ENCODE results near the gene CLPTM1L.
"Not testable (repeated sequence)": the region's sequence is repeated elsewhere in the genome, so short reads cannot be mapped to it uniquely, and the experiment has no call there.

Gene CLPTM1L

DNA sequence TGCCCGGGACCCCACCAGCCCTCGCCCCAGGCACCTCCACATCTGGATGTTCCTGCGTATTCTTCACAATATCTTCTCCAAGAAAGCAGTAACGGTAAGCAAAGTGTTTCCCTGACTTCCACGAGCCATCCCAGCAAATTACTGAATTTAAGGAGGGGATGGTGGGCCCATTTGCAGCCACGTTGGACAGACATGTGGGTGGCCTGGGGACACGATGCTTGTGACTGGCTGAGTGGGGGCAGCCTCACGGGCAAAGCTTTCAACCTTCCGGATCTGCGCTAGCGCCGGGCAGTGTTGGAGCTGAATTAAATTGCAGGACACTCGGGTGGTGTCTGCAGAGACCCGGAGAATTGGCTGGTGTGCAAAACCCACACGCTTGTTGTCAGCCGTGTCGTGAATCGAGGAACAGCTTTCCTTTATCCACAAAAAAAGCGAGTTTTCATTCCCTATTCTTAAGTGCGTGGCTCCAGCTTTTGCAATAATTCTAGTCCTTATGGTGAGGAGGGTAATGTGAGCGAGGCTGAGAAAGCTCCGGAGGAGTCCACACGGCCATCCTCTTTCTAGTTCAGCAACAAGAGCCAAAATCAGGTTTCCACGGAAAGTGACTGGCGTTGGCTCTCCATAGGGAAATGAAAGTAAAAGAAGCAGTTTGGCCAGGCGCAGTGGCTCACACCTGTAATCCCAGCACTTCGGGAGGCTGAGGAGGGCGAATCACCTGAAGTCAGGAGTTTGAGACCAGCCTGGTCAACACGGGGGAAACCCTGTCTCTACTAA lies 17.5 kb upstream of the CLPTM1L start:
- in situ Hi-C loops (cut with MboI; ENCODE audit: low sequenced_read_pairs) = no loop called here

DNA sequence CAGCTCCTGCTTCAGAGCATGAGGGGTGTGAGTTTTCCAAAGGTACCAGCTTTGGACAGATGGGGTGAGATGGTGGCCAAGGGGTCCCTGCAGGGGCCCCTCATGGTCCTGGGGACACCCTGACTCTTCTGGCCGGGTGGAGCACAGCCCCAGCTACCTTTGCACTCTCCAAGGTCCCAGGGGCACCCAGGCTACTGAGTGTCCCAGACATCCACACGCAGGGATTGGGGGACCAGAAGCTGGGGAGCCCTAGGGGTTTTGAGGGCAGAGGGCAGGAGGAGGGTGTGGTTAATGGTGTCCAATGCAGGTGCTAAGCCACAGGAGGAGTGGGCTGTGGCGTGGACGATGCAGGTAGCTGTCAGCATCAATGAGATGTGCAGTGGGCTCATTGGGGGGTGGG lies 16.0 kb upstream of the CLPTM1L start:
- in situ Hi-C loops (cut with MboI; ENCODE audit: low sequenced_read_pairs) = no loop called here

DNA sequence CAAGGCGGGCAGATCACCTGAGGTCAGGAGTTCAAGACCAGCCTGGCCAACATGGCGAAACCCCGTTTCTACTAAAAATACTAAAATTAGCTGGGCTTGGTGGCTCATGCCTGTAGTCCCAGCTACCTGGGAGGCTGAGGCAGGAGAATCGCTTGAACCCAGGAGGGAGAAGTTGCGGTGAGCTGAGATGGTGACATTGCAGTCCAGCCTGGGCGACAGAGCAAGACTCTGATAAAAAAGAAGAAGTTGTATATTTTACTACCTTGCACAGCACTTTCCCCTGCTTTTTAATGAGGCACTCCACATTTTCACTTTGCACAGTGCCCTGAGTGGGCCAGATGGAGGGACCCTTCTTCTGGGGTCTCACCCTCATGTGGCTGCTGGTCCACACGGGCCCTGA lies 15.5 kb upstream of the CLPTM1L start:
- in situ Hi-C loops (cut with MboI; ENCODE audit: low sequenced_read_pairs) = not testable (repeated sequence)

DNA sequence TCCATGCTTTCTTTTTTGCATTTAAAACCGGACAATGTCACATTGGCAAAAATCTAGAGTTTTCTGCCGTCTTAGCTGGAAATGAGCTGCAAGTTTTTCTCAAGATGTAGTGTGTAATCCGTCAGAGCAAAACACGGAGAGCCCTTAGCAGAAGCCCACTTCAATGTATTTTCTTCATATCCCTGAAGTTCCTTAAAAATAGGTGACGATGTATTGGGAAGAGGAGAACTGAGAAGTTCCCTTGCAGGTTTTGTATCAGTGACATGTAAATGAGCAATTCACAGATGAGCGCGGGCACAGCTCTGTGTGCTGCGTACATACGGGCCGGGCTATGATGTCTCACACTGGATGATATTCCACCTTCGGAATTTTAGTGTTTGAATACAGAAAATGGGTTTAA lies 14.8 kb upstream of the CLPTM1L start:
- in situ Hi-C loops (cut with MboI; ENCODE audit: low sequenced_read_pairs) = no loop called here

DNA sequence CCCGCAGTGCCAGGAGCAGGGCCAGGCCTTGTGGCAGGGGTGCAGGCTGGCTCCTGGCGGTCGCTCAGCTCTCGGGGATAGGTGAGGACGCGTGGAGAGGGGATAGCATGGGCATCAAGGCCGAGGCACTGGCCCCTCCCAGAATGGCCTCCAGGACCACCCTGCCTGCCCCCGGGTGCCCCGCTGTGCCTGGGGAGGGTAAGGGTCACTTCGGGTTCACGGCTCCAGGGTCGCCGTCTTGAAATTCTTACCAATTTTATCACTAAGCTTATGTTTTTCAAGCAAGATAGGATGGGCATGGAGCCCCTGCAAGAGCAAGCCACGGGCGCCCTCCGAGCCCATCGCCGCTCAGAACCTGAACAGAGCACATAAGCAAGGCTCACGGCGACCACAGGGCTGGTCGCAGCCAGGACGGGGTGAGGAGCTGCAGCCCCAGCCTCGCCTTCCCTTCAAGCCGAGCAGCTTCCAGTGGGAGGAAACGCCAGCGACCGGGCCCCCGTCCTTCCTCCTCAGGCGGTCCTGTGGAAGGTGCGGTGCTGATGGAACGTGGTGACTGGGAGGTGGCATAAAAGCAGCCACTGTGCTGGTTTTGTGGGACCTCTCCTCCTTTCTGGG lies 14.2 kb upstream of the CLPTM1L start:
- in situ Hi-C loops (cut with MboI; ENCODE audit: low sequenced_read_pairs) = no loop called here

DNA sequence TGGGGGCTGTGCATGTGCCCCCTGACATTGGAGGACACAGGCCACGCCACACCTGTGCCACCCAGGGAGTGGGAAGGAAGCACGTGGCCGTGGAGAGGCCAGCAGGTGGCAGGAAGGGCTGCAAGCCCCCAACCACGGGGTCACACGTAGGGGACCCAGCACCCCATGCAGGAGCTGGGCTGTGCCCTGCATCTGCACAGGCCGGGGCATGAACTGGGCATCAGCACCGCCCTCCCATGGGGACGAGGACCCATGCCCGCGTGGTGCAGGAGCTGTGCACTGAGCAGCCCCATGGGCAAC lies 13.8 kb upstream of the CLPTM1L start:
- in situ Hi-C loops (cut with MboI; ENCODE audit: low sequenced_read_pairs) = no loop called here

DNA sequence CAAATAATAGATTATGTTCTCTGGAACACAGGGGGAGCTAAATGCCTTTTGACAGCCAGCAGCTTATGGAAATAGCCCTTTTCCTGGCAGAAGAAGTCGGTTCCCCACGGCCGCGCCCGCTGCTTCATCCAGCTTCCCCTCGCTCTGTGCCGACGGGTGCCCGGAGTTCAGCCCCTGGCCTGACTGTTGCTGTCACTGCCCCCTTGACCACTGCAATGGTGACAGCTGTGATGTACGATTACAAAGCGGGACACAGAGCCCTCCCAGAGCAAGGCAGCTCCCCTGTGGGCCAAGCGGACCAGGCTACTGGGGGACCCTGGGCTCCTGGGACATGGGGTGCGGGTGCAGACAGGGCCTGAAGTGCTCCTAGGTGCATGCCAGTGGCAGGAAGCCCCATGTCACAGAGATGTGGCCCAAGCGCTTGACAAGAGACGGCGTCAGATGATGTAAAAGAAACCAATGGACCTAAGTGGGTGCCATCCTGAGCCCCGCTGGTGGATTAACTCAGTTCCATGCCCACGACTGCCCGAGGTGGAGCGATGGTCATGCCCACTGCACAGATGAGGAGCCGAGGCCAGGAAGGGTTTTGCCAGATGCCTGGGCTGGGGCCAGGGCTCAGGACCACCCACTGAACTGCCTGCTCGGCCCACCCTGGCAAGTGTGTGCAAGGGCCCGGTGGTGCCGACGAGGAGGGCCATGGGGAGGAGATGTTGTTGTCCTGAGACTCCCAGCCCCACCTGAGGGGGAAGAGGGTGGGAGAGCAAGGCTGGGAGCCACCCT lies 13.2 kb upstream of the CLPTM1L start:
- in situ Hi-C loops (cut with MboI; ENCODE audit: low sequenced_read_pairs) = no loop called here

DNA sequence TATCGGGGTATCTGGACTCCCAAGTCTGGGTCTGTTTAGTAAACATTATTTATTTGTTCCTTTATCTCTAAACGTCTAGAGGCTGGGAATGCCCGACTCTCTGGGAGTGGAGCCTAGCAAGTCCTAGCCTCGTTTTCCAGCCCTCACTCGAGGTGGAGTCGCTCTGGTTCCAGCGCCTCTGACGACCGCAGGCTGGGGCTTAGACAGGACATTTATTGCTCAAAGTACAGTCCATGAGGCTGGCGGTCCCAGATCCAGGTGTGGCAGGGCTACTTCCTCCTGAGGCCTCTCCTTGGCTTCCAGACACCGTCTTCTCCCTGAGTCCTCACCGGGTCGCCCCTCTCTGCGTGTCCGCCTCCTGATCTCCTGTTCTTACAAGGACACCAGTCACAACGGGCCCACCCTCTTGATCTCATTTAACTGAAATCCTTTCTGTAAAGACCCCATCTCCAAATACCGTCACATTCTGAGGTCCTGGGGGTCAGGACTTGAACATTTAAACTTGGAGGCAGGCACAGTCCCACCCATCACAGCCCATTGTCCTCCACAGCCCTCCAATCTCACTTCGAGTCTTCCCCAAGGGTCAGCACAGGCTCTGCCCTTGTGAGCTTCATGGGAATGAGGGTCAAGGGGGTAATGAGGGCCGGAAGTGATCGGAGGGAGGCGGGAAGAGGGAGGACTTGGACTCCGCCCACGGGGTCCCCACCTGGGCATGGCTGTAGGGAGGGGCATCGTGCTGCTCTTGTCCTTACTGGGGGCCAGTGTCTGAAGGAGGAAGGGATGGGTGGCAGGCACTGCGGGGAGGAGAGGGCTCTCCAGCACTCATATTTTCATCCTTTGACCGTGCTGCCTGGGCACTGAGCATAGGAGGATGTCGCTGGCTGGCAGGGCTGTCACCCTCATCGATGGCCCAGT lies 12.2 kb upstream of the CLPTM1L start:
- in situ Hi-C loops (cut with MboI; ENCODE audit: low sequenced_read_pairs) = no loop called here

DNA sequence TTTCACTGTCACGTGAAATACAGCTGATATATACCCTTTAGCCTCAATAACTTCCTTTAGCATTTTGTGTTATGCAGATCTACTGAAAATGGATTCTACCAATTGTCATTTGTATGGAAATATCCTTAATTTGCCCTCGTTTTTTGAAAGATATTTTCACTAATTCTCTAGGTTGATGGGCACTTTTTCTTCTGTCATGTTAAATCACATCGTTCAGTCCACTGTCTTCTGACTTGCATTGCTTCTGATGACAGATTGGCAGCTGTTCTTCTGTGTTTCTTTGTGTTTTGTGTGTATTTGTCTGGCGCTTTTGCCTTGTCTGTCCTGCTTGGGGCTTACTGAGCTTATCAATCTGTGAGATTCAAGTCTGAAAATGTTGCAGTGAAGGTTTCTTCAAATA lies 9.7 kb upstream of the CLPTM1L start:
- in situ Hi-C loops (cut with MboI; ENCODE audit: low sequenced_read_pairs) = no loop called here

DNA sequence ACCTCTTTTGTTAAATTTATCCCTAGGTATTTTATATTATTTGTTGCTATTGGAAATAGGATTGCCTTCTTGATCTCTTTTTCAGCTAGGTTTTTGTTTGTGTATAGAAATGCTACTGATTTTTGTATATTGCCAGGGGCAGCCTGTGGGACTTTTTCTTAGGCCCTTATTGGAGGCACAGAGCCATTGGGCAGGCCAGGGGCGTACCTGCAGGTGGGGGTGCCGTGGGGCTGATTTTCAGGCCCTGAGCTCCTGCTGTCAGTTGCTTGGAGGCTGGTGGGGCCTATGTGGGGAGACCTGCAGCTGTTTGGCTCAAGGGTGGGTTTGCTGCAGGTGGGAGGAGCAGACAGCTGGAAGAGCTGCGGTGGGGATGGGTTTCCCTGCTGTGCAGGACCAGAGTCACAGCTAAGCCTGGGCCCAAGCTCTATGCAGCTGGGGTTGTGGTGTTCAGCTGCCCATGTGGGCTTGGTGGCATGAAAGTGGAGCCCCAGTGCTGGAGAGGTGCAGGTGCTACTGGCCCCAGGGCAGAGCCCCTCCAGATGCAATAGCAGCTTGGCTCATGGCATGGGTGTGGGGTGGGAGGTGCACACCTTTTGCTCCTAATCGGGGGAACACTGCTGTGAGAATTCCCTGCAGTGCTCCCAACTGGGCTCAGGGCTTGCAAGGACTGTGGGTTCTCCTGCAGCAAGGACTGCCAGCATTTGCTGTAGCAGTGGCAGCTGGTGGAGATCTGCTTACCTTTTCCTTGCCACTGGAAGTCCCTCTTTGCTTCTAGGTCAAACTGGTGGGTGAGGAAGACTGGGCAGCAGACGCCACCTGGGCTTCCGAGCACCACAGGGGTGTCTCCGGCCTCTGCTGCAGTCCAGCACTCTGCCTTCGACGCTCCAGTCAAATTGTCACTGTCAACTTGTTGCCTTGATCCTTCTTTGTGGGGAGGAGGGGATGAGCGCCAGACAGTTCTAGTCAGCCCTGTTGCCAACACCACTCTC lies 7.6 kb upstream of the CLPTM1L start:
- in situ Hi-C loops (cut with MboI; ENCODE audit: low sequenced_read_pairs) = no loop called here

DNA sequence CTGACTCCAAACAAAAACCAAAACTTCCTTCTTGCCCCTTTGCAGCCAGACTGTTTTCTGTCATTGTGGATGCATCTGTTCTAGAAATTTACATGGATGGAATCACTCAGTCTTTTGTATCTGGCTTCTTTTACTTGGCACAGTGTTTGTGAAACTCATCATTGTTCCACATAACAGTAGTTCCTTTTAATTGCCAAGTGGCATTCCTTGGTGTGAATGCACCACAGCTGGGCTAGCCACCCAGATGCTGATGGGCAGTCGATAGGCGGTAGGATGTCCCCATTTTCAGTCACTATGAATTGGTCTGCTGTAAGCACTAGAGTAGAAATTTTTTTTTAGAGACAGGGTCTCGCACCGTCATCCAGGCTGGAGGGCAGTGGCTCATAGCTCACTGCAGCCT lies 6.3 kb upstream of the CLPTM1L start:
- in situ Hi-C loops (cut with MboI; ENCODE audit: low sequenced_read_pairs) = no loop called here

DNA sequence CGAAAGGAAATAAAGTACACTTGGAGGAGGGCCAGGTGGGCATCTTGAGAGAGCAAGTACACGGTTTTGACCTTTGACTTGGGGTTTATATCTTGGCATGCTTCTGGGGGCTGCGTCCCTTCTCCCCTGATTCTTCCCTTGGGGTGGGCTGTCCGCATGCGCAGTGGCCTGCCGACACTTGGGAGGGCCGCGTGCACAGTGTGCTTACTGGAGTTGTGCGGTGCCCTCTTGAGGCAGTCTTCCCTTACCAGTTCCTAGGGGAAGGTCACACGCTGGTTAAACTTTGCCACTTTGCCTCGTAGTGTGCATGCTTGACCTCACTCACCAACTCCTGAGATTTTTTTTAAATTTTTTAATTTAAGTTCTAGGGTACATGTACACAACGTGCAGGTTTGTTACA lies 4.3 kb upstream of the CLPTM1L start:
- in situ Hi-C loops (cut with MboI; ENCODE audit: low sequenced_read_pairs) = no loop called here

DNA sequence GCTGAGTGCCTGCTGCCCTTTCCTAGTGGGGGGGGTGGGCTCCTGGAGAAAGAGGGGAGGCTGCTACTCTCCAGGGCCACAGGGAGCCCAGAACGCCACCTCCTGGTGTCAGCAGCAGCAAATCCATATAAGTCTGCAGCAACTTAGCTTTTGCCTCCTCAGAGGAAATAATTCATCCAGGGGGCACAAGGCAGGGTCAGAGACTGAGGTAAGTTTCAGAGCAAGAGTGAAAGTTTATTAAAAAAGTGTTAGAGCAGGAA lies 4.0 kb upstream of the CLPTM1L start:
- in situ Hi-C loops (cut with MboI; ENCODE audit: low sequenced_read_pairs) = no loop called here

DNA sequence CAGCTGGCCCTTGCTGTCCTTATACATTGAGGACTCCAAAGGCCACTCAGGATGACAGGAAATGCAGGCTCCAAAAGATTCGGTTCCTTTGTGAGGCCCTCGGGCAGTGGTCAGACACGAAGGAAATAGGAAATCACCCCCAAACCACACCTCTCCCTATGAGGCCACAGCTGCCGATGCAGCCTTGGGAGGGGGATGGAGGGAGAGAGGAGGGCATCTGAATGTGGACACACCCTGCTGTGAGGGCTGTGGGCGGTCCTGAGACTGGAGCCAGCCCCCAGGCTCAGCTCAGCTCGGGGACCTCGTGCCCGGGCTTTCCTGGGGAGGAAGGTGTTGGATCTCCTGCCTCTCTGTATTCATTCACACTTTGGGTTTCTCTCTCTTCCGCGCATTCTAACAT lies 2.7 kb upstream of the CLPTM1L start:
- in situ Hi-C loops (cut with MboI; ENCODE audit: low sequenced_read_pairs) = no loop called here

DNA sequence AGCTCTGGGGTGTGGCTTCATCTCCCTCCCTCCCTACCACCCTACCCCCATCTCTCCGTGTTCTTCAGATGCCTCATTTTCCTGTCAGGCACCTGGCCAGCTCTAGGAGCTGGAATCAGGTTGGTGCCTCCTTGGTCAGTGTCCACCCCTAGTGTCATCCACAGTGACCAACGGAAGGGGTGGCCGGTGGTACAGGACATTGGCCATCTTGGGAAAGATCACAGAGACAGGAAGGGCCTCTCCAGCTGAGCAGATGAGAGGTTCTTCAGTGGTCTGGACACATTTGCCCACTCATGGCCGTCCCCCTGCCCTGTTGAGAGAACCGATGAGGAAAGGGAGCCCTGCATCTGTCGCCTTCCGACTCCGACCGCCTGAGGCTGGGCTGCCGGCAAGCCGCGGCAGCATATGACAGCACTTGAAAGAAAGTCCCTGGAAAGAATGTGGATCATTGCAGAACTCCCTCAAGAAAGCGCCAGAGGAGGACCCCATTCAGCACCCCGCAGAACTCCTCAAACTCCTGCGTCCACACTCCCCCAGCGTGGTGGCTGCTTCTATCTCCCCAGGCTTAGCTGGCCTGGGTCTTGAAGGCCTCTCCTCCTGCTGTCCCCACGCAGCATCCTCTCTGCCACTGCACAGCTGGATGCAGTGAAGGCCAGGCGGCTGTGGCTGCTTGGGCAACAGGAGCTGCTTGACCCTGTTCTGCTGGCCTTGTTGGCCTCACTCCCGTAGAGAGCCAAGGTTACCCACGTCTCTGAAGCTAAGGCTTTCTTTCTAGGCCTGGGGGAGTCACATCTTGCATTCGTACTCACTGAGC lies 1.9 kb upstream of the CLPTM1L start:
- in situ Hi-C loops (cut with MboI; ENCODE audit: low sequenced_read_pairs) = no loop called here

DNA sequence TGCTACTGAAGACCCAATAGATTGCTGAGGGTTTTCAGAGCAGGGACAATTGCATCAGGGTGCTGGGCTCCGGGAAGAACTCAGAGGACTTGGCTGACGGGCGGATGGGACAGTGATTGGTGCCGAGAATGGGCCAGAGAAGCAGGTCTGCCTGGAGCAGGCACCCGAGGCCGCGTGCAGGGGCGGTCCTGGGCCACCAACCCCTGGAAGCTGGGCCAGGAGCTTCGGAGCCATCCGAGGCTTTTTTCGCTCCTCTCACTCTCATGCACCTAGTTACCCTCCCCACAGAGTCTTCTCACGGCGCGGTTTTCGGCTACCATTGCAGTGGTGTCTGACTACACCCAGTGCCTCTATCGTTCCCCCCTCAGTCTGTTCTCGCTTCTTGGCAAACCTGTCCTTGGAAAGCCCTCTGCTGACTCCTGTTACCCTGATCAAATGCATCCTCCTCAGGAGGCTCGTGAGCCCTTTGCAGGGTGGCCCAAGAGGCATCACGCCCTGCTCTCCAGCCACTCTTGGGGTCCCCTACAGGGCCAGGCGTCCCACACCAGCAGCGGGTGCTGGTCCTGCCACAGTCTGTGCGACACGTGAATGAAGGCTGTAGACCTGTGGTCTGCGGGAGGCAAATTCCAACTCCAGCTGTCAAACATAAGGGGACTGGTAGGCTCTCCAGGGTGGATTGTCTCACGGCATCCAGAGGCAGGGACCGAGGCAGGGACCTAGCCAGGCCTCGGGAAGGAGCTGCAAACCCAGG lies 1.2 kb upstream of the CLPTM1L start:
- in situ Hi-C loops (cut with MboI; ENCODE audit: low sequenced_read_pairs) = no loop called here

DNA sequence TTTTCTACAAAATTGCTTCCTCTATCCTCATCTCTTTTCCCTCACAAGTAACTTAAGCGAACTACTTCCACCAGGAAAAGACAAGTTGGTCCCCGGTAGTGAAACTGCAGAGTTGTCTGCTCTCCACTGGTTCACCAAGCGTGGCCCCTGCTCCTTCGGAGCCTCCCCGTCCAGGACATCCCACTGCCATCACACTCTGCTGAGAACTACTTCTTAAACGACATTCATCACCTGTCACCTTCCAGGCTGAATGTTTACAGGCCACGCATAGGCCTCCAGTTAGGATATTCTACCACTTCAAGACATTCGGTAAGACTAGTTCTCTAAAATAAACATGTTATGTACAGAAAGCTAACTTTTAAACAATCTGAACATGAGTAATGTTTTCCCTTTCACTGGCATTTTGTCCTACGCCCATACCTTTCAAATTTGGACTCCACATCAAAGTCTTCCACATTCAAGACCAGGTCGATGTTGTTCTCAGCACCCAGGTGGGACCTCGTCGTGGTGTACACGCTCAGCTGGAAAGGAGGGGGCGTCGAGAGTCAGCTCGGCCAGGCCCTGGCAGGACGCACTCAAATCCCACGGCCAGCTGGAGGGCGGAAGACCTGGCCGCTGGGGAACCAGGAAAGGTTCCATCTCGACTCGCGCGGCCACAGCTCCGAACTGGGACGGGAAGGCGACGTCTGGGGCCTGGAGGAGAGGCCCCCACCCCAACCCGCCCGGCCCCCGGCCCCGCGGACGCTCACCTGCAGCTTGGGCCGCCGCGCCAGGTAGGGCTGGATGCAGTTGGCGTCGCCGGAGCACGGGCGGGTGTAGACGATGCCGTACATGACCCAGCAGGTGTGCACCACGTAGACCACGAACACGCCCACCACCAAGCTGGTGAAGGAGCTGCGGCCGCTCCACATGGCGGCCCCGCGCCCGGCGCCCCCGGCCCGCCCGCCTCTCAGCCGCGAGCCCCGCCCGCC lies 683 bp downstream of the CLPTM1L start:
- in situ Hi-C loops (cut with MboI; ENCODE audit: low sequenced_read_pairs) = no loop called here

DNA sequence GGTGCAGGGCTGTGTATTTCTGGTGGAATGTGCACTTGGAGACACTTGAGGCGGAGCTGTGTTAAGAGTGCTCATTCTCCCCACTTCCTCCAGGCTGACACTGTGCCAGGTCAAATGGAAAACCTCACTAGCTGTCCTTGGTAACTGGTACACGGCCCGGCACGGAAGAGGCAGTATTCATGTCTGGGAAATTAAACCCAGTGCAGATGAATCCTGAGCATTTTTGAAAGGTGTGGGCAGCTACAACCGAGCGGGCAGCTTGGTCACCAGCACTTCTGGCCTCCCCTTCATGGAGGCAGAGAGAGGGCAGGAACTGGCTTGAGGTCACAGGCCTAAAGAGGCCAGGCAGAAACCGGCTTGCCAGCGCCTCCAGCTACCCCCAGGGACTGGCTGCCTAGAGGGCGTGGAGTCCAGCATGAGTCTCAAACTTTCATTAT lies 1.6 kb downstream of the CLPTM1L start:
- in situ Hi-C loops (cut with MboI; ENCODE audit: low sequenced_read_pairs) = no loop called here
